ENCODE data around the gene STX8.

The STX8 gene

DNA sequence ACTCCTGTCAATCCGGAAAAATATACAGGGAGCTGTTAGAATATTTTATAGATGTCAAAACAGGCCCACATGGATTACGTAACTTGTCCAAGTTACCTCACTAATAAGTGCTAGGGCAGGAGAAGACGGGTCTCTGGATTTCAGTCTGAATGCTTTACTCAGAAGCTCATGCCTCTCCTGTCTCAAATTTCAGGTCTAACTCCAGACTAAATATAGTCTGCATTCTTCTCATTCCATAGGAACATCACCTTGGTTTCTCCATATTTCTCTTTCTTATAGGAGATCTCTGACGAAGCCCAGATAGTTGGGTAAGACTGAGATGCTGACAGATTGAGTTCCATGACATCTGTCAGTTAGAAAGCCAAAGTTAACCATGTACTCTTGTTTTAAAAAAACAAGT, 174.2 kb downstream of the STX8 start:
- DNase-seq = no peak
- H3K27ac Mint-ChIP-seq = no peak overlapping the region
- no peaks in the 10 kb centered on the region for H3K27me3 Mint-ChIP-seq (ENCODE audit: low read depth, poor library complexity)
- H3K4me1 Mint-ChIP-seq = peaks cover 8% of the 10 kb centered on the region
- H3K4me3 Mint-ChIP-seq = no peak overlapping the region
- peaks cover 25% of the 10 kb centered on the region for H3K9me3 Mint-ChIP-seq
- TF ChIP-seq CTCF (IDR thresholded peaks at IDR 0.05) = no peak
- H3K36me3 Mint-ChIP-seq (ENCODE audit: low read depth) = peaks cover 23% of the 10 kb centered on the region

DNA sequence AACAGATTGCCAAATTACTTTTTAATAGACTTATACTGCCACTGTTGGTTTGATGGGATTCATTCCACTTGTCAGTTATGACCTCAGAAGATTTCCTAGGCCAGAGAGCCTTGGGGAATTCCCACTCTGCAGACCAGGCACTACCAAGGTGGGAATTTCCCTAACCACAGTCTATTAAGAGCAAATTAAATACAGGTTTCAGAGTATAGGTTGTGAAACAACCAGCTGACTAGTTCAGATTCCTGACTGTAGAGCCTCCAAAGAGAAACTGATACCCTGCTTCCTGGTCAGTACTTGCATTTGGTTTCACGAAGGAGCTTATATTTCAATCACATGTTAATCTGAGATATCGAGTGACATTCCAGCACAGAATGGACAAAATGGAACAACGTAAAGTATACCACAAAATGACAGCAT, 186.5 kb downstream of the STX8 start:
- H3K4me3 Mint-ChIP-seq = no peak overlapping the region
- H3K27me3 Mint-ChIP-seq (ENCODE audit: low read depth, poor library complexity) = peaks cover 4% of the 10 kb centered on the region
- H3K9me3 Mint-ChIP-seq = peaks cover 29% of the 10 kb centered on the region
- no peak for DNase-seq
- TF ChIP-seq CTCF (IDR thresholded peaks at IDR 0.05) = no peak
- peaks cover 25% of the 10 kb centered on the region for H3K4me1 Mint-ChIP-seq
- no peak overlapping the region for H3K27ac Mint-ChIP-seq
- H3K36me3 Mint-ChIP-seq (ENCODE audit: low read depth) = peaks cover 47% of the 10 kb centered on the region

GRCh38 chr17:9386401-9386800, 189.2 kb downstream of the STX8 start:
- H3K9me3 Mint-ChIP-seq = peaks cover 1% of the 10 kb centered on the region
- TF ChIP-seq CTCF (IDR thresholded peaks at IDR 0.05) = no peak
- no peak for DNase-seq
- peaks cover 1% of the 10 kb centered on the region for H3K27me3 Mint-ChIP-seq (ENCODE audit: low read depth, poor library complexity)
- H3K4me3 Mint-ChIP-seq = no peak overlapping the region
- H3K27ac Mint-ChIP-seq = peak overlapping the region; percentile 13
- H3K4me1 Mint-ChIP-seq = peaks cover 25% of the 10 kb centered on the region
- H3K36me3 Mint-ChIP-seq (ENCODE audit: low read depth) = peaks cover 20% of the 10 kb centered on the region

- Mint-ChIP-seq H3K27me3 (ENCODE audit: low read depth, poor library complexity) (no peaks in the 10 kb centered on the region), H3K4me3 (no peak overlapping the region), H3K36me3 (ENCODE audit: low read depth) (peaks cover 2% of the 10 kb centered on the region), H3K4me1 (peaks cover 18% of the 10 kb centered on the region), H3K27ac (no peak overlapping the region), H3K9me3 (no peaks in the 10 kb centered on the region)
- no peak for DNase-seq
- TF ChIP-seq CTCF (IDR thresholded peaks at IDR 0.05) = no peak
Observed at GRCh38 chr17:9383826-9384225, 191.8 kb downstream of the STX8 start.

GRCh38 chr17:9382626-9383025, 193.0 kb downstream of the STX8 start:
- no peak for TF ChIP-seq CTCF (IDR thresholded peaks at IDR 0.05)
- Mint-ChIP-seq H3K27me3 (ENCODE audit: low read depth, poor library complexity) (no peaks in the 10 kb centered on the region), H3K4me1 (peaks cover 26% of the 10 kb centered on the region), H3K27ac (no peak overlapping the region), H3K9me3 (no peaks in the 10 kb centered on the region), H3K36me3 (ENCODE audit: low read depth) (peaks cover 10% of the 10 kb centered on the region), H3K4me3 (no peak overlapping the region)
- no peak for DNase-seq

DNA sequence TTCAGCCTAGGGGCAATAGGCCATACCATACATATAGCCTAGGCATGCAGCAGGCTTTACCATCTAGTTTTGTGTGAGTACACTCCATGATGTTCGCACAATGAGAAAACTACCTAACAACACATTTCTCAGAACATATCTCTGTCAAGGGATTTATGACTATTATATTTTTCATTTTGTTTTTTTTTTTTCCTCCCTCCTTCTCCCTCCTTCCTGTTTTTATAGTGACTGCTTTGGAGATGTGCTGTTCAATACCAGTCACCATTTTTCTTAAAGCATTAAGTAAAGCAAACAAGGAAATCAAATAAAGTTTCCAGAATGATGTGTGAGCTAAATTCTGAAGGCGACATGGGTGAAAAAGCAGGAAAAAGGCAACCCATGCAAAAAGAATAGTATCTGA, 194.6 kb downstream of the STX8 start:
- Mint-ChIP-seq H3K9me3 (peaks cover 4% of the 10 kb centered on the region), H3K4me3 (no peak overlapping the region), H3K27ac (no peak overlapping the region), H3K36me3 (ENCODE audit: low read depth) (peaks cover 21% of the 10 kb centered on the region), H3K27me3 (ENCODE audit: low read depth, poor library complexity) (no peaks in the 10 kb centered on the region), H3K4me1 (peaks cover 16% of the 10 kb centered on the region)
- no peak for DNase-seq
- no peak for TF ChIP-seq CTCF (IDR thresholded peaks at IDR 0.05)

Data from nephron progenitor cell (in vitro differentiated cells).